Body of pancreas (tissue), 4 donors: ENCODE results near the gene MXRA7. TPM values are rescaled to one million over a fixed set of nuclear protein-coding genes. Genes with fewer than 3 reads are reported as not detected.

Experiments
- ATAC-seq: fragments of 150-250 bp; one replicate; pipeline ENCODE4 v1.9.1; 2016
- DNase-seq, 4 donors: peaks; one replicate each; pipeline ENCODE4 v3.0.0-alpha.2; 2019
- H3K27ac ChIP-seq, 4 donors: fragments of 200-600 bp; sonication (generic); 1 replicate in 3 of 4; 2 replicates in 1 of 4; pipeline versions ENCODE4 v1.5.1 to v1.6.1; 2016 to 2019; ENCODE audit warnings: mild to moderate bottlenecking in 1 of 4, mixed read lengths in 1 of 4, moderate library complexity in 1 of 4
- H3K27me3 ChIP-seq, 2 donors: fragments of 200-600 bp; sonication (generic); one replicate each; pipeline ENCODE4 v1.6.0; 2016; ENCODE audit warnings: mild to moderate bottlenecking in 1 of 2
- H3K36me3 ChIP-seq, 2 donors: fragments of 200-600 bp; sonication (generic); replicated peaks in 1 of 2; 2 replicates each; pipeline ENCODE4 v1.5.1; 2016; ENCODE audit warnings: low read depth in 2 of 2; ENCODE audit not compliant: insufficient read depth in 1 of 2
- H3K4me1 ChIP-seq: fragments of 200-600 bp; sonication (generic); one replicate; pipeline ENCODE4 v1.6.0; 2016
- H3K4me3 ChIP-seq, 2 donors: fragments of 200-600 bp; sonication (generic); 1 replicate in 1 of 2; 2 replicates in 1 of 2; pipeline ENCODE4 v1.5.1; 2016 to 2019
- H3K9me3 ChIP-seq, 3 donors: fragments of 200-600 bp; sonication (generic); 1 replicate in 2 of 3; 2 replicates in 1 of 3; pipeline ENCODE4 v1.5.1; 2016
- CTCF ChIP-seq, 7 experiments: fragments of 450-650 bp in 4 of 7; fragments of 200-600 bp in 3 of 7; sonication (generic) in 3 of 7; IDR thresholded peaks; one replicate each; pipeline ENCODE4 v1.5.1; 2016 to 2019; ENCODE audit warnings: antibody characterized with exemption in 7 of 7
- POLR2A ChIP-seq, 3 donors: fragments of 450-650 bp; IDR thresholded peaks; one replicate each; pipeline ENCODE4 v1.6.1; 2016; ENCODE audit warnings: antibody characterized with exemption in 3 of 3, mild to moderate bottlenecking in 2 of 3
- WGBS, 2 donors: methylation state at CpG; one replicate each; pipeline ENCODE4 v1.1.5; 2017; 5-methylcytosine and 5-hydroxymethylcytosine counted together
- intact Hi-C: fragments of 100-400 bp; cut with DNase I; formaldehyde crosslinking; loops from one replicate; pipeline ENCODE4 v1.15.1; 2023
- total RNA-seq, 2 donors: library from RNA; depleted of rRNA; stranded (reverse); fragments of >200 nt; gene quantifications; one replicate each; pipeline ENCODE4 v1.1.0, GENCODE V29; 2016

MXRA7 gene
- total RNA-seq, 2 donors from 2014 or later = 71.9 to 87.4 TPM

- peaks cover 6% of the 10 kb centered on the region for H3K4me1 ChIP-seq
- ATAC-seq (no peak), DNase-seq (no peak)
These were observed 15.5 kb downstream of the MXRA7 start for GRCh38 chr17:76695059-76695831.

GRCh38 chr17:76691379-76692191 lies 19.2 kb downstream of the MXRA7 start:
- TF ChIP-seq CTCF (IDR thresholded peaks at IDR 0.05) (no peak), POLR2A (IDR thresholded peaks at IDR 0.05) (no peak)
- ATAC-seq (no peak), DNase-seq (no peak)
- no peak overlapping the region for H3K4me3 ChIP-seq
- no peak overlapping the region for H3K27ac ChIP-seq
- peaks cover 13% of the 10 kb centered on the region for H3K4me1 ChIP-seq
- 82 to 90% methylated on average over 13 to 14 of the region's 14 CpGs for WGBS, 2 donors
- H3K27me3 ChIP-seq = no peaks in the 10 kb centered on the region
- H3K9me3 ChIP-seq = no peaks in the 10 kb centered on the region
- intact Hi-C loops = no loop called here
- H3K36me3 ChIP-seq = no peaks in the 10 kb centered on the region

More at GRCh38 chr17:76695059-76695831, 15.5 kb downstream of the MXRA7 start:
- H3K9me3 ChIP-seq = no peaks in the 10 kb centered on the region
- intact Hi-C loops = no loop called here
- H3K36me3 ChIP-seq = no peaks in the 10 kb centered on the region
- TF ChIP-seq CTCF (IDR thresholded peaks at IDR 0.05) (no peak), POLR2A (IDR thresholded peaks at IDR 0.05) (no peak)
- WGBS, 2 donors = 70 to 74% methylated on average over 16 of the region's 16 CpGs
- H3K4me3 ChIP-seq = no peak overlapping the region
- peak overlapping the region in 2 of 4 donors; percentile 5 to 39 for H3K27ac ChIP-seq
- no peaks in the 10 kb centered on the region for H3K27me3 ChIP-seq

GRCh38 chr17:76690596-76691280 lies 20.0 kb downstream of the MXRA7 start:
- Histone ChIP-seq H3K4me1 (peaks cover 15% of the 10 kb centered on the region), H3K4me3 (no peak overlapping the region), H3K27me3 (no peaks in the 10 kb centered on the region), H3K27ac (no peak overlapping the region), H3K9me3 (no peaks in the 10 kb centered on the region), H3K36me3 (no peaks in the 10 kb centered on the region)
- ATAC-seq = no peak
- DNase-seq = no peak
- 82 to 87% methylated on average over 11 to 13 of the region's 13 CpGs for WGBS, 2 donors
- intact Hi-C loops = no loop called here
- TF ChIP-seq POLR2A (IDR thresholded peaks at IDR 0.05) (no peak), CTCF (IDR thresholded peaks at IDR 0.05) (no peak)

GRCh38 chr17:76689859-76690258 lies 20.9 kb downstream of the MXRA7 start:
- H3K27ac ChIP-seq = no peak overlapping the region
- WGBS, 2 donors = 86 to 88% methylated on average over 11 of the region's 11 CpGs
- TF ChIP-seq POLR2A (IDR thresholded peaks at IDR 0.05) = no peak
- no peak for TF ChIP-seq CTCF (IDR thresholded peaks at IDR 0.05)
- H3K36me3 ChIP-seq = no peaks in the 10 kb centered on the region
- peaks cover 15% of the 10 kb centered on the region for H3K4me1 ChIP-seq
- ATAC-seq (no peak), DNase-seq (no peak)
- no peaks in the 10 kb centered on the region for H3K27me3 ChIP-seq
- no peaks in the 10 kb centered on the region for H3K9me3 ChIP-seq
- intact Hi-C loops = no loop called here
- no peak overlapping the region for H3K4me3 ChIP-seq
